Type B pancreatic cell (in vitro differentiated cells): ENCODE data around the gene TNFAIP3. TPM values are rescaled to one million over a fixed set of nuclear protein-coding genes. Genes with fewer than 3 reads are reported as not detected.

Experiments
- DNase-seq: peaks from one replicate; pipeline ENCODE4 v3.0.0; 2021; ENCODE audit warnings: mixed read lengths; ENCODE audit not compliant: unreplicated experiment; ENCODE audit errors: extremely low spot score
- H3K27ac Mint-ChIP-seq: 2 replicates; pipeline ENCODE4 v1.8.0; 2021; ENCODE audit warnings: mild to moderate bottlenecking, mixed read lengths
- H3K27me3 Mint-ChIP-seq: 2 replicates; pipeline ENCODE4 v1.8.0; 2021; ENCODE audit warnings: mixed read lengths
- H3K36me3 Mint-ChIP-seq: 2 replicates; pipeline ENCODE4 v1.8.0; 2021; ENCODE audit warnings: mixed read lengths
- H3K4me1 Mint-ChIP-seq: one replicate; pipeline ENCODE4 v1.8.0; 2021; ENCODE audit warnings: mixed read lengths; ENCODE audit not compliant: unreplicated experiment
- H3K4me3 Mint-ChIP-seq: 2 replicates; pipeline ENCODE4 v1.8.0; 2021; ENCODE audit warnings: mild to moderate bottlenecking, mixed read lengths
- H3K9me3 Mint-ChIP-seq: 2 replicates; pipeline ENCODE4 v1.8.0; 2021; ENCODE audit warnings: mixed read lengths
- CTCF ChIP-seq: fragments of 200-600 bp; sonication (generic); conservative IDR thresholded peaks from 2 replicates; pipeline ENCODE4 v1.5.0; 2021; ENCODE audit warnings: antibody characterized with exemption, mild to moderate bottlenecking
- total RNA-seq: library from RNA; stranded (reverse); gene quantifications from 2 replicates; pipeline ENCODE4 v1.2.1, GENCODE V29; 2021; ENCODE audit warnings: low replicate concordance

Gene TNFAIP3
- total RNA-seq, 1 donor from 2014 or later, result 15.2 TPM

GRCh38 chr6:137913996-137914529, 47.0 kb downstream of the TNFAIP3 start:
- no peak for DNase-seq
- Mint-ChIP-seq H3K27ac (no peak overlapping the region), H3K9me3 (peaks cover 4% of the 10 kb centered on the region), H3K36me3 (no peaks in the 10 kb centered on the region), H3K4me3 (no peak overlapping the region), H3K4me1 (peaks cover 11% of the 10 kb centered on the region), H3K27me3 (peaks cover 9% of the 10 kb centered on the region)
- no peak for TF ChIP-seq CTCF

GRCh38 chr6:137914530-137915193, 47.6 kb downstream of the TNFAIP3 start:
- Mint-ChIP-seq H3K4me1 (peaks cover 11% of the 10 kb centered on the region), H3K36me3 (no peaks in the 10 kb centered on the region)

GRCh38 chr6:137915790-137916189, 48.7 kb downstream of the TNFAIP3 start:
- H3K4me3 Mint-ChIP-seq, result no peak overlapping the region
- peaks cover 4% of the 10 kb centered on the region for H3K9me3 Mint-ChIP-seq
- DNase-seq, result no peak
- no peak for TF ChIP-seq CTCF
- H3K27me3 Mint-ChIP-seq, result peaks cover 2% of the 10 kb centered on the region
- peaks cover 11% of the 10 kb centered on the region for H3K4me1 Mint-ChIP-seq
- no peaks in the 10 kb centered on the region for H3K36me3 Mint-ChIP-seq
- H3K27ac Mint-ChIP-seq, result no peak overlapping the region

More at GRCh38 chr6:137914530-137915193, 47.6 kb downstream of the TNFAIP3 start:
- Mint-ChIP-seq H3K27me3 (peaks cover 3% of the 10 kb centered on the region), H3K4me3 (no peak overlapping the region), H3K27ac (no peak overlapping the region), H3K9me3 (peaks cover 4% of the 10 kb centered on the region)
- TF ChIP-seq CTCF, result no peak
- DNase-seq, result no peak

- Mint-ChIP-seq H3K36me3 (no peaks in the 10 kb centered on the region), H3K9me3 (peaks cover 4% of the 10 kb centered on the region), H3K27ac (no peak overlapping the region), H3K27me3 (no peaks in the 10 kb centered on the region), H3K4me1 (no peaks in the 10 kb centered on the region), H3K4me3 (no peak overlapping the region)
- no peak for TF ChIP-seq CTCF
- no peak for DNase-seq
These were observed 50.7 kb downstream of the TNFAIP3 start for GRCh38 chr6:137917551-137918325.

GRCh38 chr6:137919502-137919823, 52.4 kb downstream of the TNFAIP3 start:
- Mint-ChIP-seq H3K27ac (no peak overlapping the region), H3K4me3 (no peak overlapping the region), H3K9me3 (no peaks in the 10 kb centered on the region), H3K36me3 (no peaks in the 10 kb centered on the region), H3K4me1 (peaks cover 5% of the 10 kb centered on the region), H3K27me3 (no peaks in the 10 kb centered on the region)
- TF ChIP-seq CTCF, result no peak
- no peak for DNase-seq
